ENCODE results near the gene HELZ. TPM values are rescaled to one million over a fixed set of nuclear protein-coding genes. Genes with fewer than 3 reads are reported as not detected.

HELZ gene
- total RNA-seq, 1 experiment from 2014 or later, result 49.8 TPM

GRCh38 chr17:67290711-67291291, 45.8 kb upstream of the HELZ start:
- H2AK5ac ChIP-seq (ENCODE audit: insufficient read length, low read length), result no peak overlapping the region
- TF ChIP-seq CTCF (conservative IDR thresholded peaks at IDR 0.05), result no peak
- no peak overlapping the region for H2AFZ ChIP-seq (ENCODE audit: low read length)
- no peak overlapping the region for H2BK120ac ChIP-seq (ENCODE audit: low read depth, low read length, poor library complexity, severe bottlenecking)
- H3K4ac ChIP-seq (ENCODE audit: low read depth, low read length), result no peak overlapping the region
- H3K79me2 ChIP-seq (ENCODE audit: insufficient read depth, low read length), result no peaks in the 10 kb centered on the region
- no peaks in the 10 kb centered on the region; the same call in 1 of the 2 replicates for H3K4me1 ChIP-seq (ENCODE audit: insufficient read depth, low read length)
- no peak overlapping the region for H2BK20ac ChIP-seq (ENCODE audit: low read depth, low read length, poor library complexity, severe bottlenecking)
- H2BK12ac ChIP-seq (ENCODE audit: insufficient read length, low read depth, low read length), result no peak overlapping the region
- no peak overlapping the region for H2BK5ac ChIP-seq (ENCODE audit: insufficient read length, low read length)
- Mint-ChIP-seq H3K4me3 (no peak overlapping the region), H3K4me1 (peaks cover 12 to 14% of the 10 kb centered on the region in 2 experiments), H3K27me3 (ENCODE audit: low read depth) (peaks cover 2% of the 10 kb centered on the region; the same call in 1 of the 2 replicates), H3K36me3 (ENCODE audit: insufficient read depth in 1 of 3, low read depth in 3 of 3) (no peaks in the 10 kb centered on the region), H3K27ac (no peak overlapping the region; a peak in 1 of 7 replicates), H3K9me3 (no peaks in the 10 kb centered on the region; a peak in 1 of 5 replicates)
- H2BK15ac ChIP-seq (ENCODE audit: low read depth, low read length), result no peak overlapping the region
- H4K8ac ChIP-seq (replicated peaks; ENCODE audit: insufficient read length, low read depth, low read length), result no peak overlapping the region
- no peaks in the 10 kb centered on the region for H3K79me1 ChIP-seq (ENCODE audit: insufficient read depth, low read depth, low read length, poor library complexity, severe bottlenecking)
- H3T11ph ChIP-seq (ENCODE audit: low read length), result no peak overlapping the region
- no peaks in the 10 kb centered on the region for H3K9me3 ChIP-seq (ENCODE audit: control insufficient read depth, low read depth, low read length)
- H3K23me2 ChIP-seq (ENCODE audit: insufficient read length, low read depth, low read length, poor library complexity, severe bottlenecking), result no peaks in the 10 kb centered on the region
- H3K14ac ChIP-seq (ENCODE audit: insufficient read depth, low read length), result no peak overlapping the region
- no peak overlapping the region for H3K27ac ChIP-seq (ENCODE audit: insufficient read length, low read depth, low read length)
- H3K27me3 ChIP-seq (ENCODE audit: insufficient read depth, low read length), result no peaks in the 10 kb centered on the region
- DNase-seq, result no peak
- H3K23ac ChIP-seq (ENCODE audit: insufficient read length, low read depth, low read length), result no peak overlapping the region
- H3K56ac ChIP-seq (ENCODE audit: insufficient read length, low read depth, low read length), result no peak overlapping the region
- H4K5ac ChIP-seq (ENCODE audit: insufficient read length, low read depth, low read length), result no peak overlapping the region
- no peak overlapping the region for H3K9ac ChIP-seq (ENCODE audit: extremely low read depth, insufficient read length, low read length)
- H3K4me2 ChIP-seq (ENCODE audit: insufficient read depth, insufficient read length, low read length), result no peak overlapping the region
- H4K91ac ChIP-seq (ENCODE audit: insufficient read length, low read depth, low read length), result no peak overlapping the region
- no peak overlapping the region for H3K18ac ChIP-seq (ENCODE audit: insufficient read length, low read depth, low read length)
- H4K20me1 ChIP-seq (ENCODE audit: control insufficient read depth, insufficient read depth, insufficient read length), result no peaks in the 10 kb centered on the region
- no CpG with 5 or more reads among the region's 11 CpGs for WGBS (ENCODE audit: extremely low coverage, insufficient read length, low lambda C conversion rate)

All from H9 (cell line).